Stimulated activated CD8-positive, alpha-beta memory T cell treated with anti-CD3 and anti-CD28 coated beads, Interleukin-4, amount 100 ng/mL, for 1 hour (primary cell): ENCODE data around the gene OR6M1.

Source experiments
- DNase-seq, 2 donors: peaks; one replicate each; pipeline ENCODE4 v3.0.0-alpha.2; 2020; ENCODE audit warnings: low read depth in 2 of 2, low spot score in 1 of 2

Gene OR6M1, protein sequence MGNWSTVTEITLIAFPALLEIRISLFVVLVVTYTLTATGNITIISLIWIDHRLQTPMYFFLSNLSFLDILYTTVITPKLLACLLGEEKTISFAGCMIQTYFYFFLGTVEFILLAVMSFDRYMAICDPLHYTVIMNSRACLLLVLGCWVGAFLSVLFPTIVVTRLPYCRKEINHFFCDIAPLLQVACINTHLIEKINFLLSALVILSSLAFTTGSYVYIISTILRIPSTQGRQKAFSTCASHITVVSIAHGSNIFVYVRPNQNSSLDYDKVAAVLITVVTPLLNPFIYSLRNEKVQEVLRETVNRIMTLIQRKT

DNA sequence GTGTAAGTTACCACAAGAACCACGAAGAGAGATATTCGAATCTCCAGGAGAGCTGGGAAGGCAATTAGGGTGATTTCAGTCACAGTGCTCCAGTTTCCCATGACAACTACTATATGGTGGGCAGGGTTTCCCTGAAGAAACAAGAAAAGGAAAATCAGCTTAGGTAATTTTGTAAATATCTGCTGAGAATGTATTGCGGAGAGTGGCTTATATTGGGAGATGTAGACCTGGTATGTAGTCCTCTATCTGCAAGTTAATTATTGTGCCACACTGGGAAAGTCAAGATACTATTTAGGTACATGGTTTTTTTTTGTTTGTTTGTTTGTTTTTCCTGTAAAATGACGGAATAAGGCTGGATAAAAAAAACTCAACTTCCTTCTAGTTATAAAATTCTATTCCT, at the start of gene OR6M1:
TSS of gene OR6M1 (minus strand) at position 101 of the 400 bp plus-strand sequence. CDS start at position 101, 0 bp downstream.
- DNase-seq = no peak

DNA sequence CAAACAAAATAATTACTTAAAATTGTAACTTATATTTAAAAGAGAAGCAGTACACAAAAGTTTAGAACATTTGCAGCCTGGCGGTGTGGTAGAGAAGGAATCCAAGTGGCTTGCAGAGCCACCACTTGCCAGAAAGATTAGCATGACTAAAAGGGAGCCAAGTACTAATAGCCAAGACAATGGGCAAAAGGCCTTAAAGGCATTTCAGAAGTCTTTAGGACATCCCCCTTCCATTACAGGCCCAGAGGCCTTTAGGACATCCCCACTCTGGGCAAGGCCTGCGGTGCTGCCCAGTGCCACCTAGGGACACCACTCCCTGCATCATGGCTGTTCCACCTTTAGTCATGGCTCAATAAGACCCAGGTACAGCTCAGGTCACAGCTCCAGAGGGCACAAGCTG, 46.9 kb upstream of the OR6M1 start:
- DNase-seq = no peak

DNA sequence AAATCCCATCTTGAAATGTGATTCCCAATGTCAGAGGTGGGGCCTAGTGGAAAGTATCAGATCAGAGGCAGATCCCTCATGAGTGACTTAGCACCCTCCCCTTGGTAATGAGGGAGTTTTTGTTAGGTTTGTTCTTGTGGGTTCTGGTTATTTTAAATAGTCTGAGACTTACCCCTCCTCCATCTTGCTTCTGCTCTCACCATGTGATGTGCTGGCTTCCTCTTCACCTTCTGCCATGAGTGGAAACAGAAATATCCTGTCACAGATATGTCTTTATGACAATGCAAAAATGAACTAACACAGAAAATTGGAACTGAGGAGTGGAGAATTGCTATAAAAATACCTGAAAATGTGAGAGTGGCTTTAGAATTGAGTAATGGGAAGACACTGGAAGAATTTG, 46.2 kb upstream of the OR6M1 start:
- DNase-seq = no peak

DNA sequence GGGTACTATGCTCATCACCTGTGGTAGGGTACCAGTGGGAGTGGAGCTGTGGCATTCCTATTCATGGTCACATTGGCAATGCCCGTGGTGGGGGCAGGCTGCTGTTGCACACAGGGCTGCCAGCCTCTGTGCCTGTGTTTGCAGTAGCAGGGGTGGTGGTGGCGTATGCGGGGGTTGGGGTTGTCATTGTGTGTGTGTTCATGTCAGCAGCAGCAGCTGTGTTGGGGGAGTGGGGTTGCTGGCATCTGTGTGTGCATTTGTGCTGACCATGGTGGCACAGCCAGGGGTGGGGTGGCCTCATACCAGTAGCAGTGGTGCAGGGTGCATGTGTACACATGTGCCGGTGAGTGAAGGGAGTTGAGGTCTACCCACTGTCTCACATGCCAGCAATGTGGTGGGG, 45.0 kb upstream of the OR6M1 start:
- DNase-seq = no peak

DNA sequence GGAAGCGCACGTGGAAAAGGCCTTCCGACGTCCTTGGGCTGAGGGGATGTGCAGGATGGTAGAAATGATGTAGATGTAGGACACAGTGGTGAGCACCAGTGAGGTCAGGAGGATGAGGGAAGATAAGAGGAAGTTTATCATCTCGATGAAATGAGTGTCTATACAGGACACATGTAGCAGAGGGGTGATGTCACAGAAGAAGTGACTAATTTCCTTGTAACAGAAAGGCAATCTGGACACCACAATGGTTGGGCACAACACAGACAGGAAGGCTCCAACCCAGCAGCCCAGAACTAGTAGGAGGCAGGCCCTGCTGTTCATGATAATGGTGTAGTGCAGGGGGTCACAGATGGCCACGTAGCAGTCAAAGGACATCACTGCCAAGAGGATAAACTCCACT, 35.0 kb upstream of the OR6M1 start:
- DNase-seq = no peak

DNA sequence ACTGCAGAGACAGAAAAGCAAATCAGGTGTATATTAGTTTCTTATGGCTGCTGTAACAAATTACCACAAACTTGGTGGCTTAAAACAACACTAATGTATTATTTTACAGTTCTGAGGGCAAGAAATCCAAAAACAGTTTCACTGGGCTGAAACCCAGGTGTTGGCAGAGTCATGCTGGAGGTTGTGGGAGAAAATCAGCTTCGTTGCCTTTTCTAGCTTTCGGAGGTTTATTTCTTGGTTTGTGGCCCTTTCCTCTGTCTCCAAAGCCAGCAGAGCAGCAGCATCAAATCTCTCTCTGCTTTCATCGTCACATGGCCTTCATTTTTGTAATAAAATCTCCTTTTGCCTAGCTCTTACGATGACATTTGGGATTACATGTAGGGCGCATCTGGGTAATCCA, 33.0 kb upstream of the OR6M1 start:
- no peak for DNase-seq

DNA sequence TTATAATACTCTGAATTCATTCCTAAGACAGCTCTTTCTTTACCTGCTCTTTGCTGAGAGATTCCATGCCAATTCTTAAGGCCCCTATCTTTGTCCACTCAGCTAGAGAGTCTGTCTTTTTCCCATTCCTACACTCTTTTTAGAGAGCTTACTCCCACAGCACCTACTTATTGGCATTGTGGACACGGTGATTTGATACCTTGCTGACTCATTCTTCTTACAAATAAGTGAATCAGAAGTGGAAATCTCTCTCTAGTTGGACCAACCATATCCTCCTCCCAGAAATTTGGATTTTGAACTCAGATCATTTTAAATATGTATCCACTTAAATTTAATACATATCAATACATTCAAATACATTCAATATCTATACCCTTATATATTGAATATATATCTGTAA, 32.5 kb upstream of the OR6M1 start:
- no peak for DNase-seq

DNA sequence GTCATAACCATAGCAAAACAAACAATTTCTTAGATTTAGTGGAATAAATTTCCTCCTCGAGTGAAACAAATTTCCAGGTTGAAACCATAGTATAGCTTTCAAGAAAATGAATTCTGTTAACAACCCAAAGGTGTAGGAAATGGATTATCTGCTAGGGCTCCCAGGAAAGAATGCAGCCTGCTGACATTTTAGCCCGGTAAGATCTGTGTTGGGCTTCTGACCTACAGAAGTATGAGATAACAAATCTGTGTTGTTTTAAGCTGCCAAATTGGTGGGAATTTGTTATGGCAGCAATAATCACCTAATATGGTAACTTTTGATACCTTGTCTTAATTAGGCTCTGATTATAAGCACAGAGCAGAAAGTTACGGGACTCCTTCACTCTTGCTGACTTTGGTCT, 32.0 kb upstream of the OR6M1 start:
- DNase-seq = no peak

DNA sequence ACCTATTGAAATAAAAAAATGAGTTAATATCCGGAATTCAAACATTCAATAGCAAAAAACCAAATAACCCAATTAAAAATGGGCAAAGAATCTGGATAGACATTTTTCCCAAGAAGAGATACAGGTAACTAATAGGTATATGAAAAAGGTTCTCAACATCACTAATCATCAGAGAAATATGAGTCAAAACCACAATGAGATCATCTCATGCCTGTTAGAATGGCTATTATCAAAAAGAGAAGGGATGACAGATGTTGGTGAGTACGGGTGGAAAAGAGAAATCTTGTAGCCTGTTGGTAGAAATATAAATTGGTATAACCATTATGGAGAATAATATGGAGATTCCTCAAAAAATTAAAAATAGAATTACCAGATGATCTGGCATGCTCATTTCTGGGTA, 26.9 kb upstream of the OR6M1 start:
- DNase-seq = no peak

DNA sequence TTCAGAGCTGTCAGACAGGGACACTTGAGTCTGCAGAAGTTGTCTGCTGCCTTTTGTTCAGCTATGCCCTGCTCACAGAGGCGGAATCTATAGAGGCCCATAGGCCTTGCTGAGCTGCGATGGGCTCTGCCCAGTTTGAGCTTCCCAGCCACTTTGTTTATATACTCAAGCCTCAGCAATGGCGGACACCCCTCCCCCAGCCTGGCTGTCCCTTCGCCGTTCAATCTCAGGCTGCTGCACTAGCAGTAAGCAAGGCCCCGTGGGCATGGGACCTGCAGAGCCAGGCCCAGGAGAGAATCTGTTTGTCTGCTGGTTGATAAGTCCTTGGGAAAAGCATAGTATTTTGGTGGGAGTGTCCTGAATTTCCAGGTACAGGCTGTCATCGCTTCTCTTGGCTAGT, 23.6 kb upstream of the OR6M1 start:
- DNase-seq = no peak

DNA sequence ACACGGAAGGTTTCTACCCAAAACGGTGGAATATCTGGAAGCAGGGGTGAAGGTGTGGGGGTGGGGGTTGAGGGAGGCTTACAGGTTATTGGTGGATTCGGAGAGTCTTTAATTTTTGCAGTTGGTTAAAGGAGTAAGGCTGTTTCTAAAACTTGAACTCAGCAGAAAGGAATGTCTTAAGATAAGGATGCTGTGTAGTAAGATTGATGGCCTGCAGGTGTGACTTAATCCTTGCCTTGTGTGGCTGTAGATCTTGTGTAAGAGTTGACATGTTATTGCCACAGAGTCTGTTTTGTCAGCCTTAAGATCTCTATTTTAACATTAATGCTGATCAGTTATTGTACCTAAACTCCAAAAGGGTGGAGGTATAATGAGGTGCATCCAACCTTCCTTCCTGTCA, 16.4 kb upstream of the OR6M1 start:
- DNase-seq = no peak

DNA sequence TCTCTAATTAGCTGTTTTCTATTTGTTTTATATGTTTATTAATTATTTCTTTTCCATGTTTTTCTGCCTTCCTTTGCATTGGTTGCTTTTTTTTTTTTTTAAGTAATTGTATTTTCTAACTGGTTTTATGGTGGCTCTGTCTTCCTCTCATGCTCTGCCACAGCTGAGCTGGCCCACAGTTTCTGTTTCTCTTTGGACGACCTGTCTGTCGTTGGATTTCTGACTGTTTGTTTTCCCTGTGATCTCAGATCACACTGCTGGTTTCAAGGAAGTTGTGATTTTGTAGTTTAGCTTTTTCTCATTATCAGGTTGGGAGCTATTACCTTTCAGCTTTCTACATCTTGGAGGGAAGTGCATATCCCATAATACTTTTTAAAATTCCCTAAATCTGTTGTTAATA, 15.9 kb upstream of the OR6M1 start:
- no peak for DNase-seq

DNA sequence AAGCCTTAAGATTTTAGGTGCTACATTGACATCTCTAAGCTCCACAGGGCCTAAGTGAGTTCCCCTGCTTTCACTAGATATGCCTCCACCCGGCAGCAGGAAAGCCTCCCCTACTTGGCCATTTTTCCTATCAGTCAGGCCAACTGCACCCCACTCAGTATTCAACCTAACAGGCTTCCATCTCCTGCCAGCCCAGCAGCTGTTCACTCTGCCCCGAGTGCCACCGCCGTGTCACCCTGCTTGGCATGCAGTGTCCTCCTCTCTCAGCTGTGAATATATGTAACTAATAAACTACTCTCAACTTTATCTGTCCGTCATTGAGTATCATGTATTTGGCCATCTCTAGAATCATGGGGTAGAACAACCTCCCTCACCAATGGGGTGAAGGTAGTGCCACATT, 9.0 kb upstream of the OR6M1 start:
- DNase-seq = no peak

DNA sequence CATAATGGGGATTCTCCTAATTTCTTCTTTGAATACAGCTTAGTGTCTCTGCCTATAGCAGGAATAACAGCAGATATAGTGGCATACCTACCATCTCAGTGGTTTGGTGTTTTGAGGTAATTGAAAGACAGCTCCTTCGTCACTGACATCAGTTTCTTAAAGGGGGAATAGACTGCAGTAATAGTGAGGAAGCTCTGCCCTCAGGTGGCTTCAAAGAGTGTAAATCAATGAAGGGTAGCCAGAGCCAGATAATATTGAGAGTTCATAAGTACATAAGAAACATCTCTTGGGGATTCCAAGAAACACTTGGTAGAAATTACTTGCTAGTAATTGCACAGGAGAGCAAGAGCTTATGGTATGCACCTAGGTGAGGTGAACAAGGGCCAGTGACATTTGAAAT, 4.4 kb downstream of the OR6M1 start:
- no peak for DNase-seq

DNA sequence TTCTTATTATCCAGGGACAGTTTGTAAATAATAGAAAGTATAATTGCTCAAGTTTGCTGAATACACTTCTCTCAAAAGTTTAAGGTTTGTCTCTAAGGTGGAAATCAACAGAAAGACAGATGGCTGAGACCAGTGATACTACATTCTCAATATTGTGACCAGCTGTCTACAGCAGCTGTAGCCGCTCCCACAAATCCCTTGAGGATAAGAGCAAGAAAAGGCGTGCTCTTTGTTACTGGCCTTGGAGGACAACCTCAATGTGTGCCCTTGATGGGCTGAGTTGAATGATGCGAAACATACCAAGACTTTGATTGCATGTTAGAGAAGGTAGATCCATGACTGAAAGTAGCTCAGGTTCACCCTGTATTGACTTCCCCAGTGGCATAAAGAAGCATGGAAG, 6.1 kb downstream of the OR6M1 start:
- DNase-seq = no peak

DNA sequence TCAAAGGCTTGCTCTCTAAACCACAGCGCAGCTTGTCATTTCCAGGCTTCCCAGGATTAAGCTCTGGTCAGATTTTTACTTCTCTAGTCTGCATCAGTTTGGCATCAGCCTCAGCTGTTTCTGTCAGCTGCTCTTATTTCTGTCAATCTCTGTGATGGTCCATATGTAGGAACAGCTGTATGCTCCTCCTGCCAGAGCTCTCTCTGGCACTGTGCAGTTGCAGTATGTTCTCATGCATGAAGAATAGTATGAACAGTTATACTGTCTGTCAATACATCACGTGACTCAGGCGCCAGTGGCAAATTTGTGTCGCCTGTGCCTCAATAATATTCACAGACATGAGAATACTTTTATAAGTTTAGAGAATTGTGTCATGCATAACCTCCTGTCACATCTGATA, 6.7 kb downstream of the OR6M1 start:
- DNase-seq = no peak

DNA sequence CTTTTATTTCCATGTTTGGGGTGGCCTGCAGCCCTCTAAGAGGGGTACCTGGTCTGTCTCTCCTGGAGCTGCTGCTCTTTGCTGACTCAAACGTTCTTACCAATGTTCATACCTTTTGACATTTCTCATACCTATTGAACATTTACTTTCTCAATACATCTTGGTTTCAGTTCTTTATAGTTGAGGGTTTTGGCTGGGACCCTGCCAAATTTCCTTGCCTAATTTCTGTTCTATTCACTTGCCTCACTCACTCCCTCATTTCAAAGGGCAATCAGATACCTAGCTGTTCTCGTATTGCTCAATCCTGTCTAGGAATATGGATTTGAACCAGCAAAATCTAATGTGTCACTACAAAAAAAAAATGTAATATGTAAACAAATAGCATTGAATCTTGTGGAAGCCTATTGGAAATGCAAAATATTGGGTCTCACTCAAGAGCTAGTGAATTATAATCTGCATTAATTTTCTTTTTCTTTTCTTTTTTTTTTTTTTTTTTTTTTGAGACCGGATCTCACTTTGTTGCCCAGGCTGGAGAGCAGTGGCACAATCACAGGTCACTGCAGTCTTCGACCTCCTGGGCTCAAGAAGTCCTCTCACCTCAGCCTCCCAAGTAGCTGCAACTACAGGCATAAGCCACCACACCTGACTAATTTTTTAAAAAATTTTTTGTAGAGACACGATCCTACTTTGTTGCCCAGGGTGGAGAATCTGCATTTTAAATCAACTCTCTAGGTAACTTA, 7.5 kb downstream of the OR6M1 start:
- DNase-seq = no peak

DNA sequence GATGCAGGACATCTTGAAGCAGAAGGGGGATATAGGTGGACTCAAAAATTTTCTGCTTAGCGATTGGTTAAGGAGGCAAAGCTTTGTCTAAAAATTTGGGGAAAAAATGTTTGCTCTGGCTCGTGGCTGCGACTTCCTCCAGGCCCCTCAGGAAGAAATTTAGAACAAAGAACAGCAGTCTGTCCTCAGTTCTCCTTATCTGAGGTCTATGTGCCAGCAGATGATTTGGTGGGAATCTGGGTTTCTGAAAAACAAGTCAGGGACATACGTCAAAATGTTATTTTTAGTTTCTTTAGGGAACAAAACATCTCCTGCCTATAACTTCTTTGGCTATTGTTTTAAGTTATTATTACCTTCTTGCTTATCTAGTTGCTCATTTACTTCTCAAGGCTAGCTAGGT, 8.1 kb downstream of the OR6M1 start:
- no peak for DNase-seq

DNA sequence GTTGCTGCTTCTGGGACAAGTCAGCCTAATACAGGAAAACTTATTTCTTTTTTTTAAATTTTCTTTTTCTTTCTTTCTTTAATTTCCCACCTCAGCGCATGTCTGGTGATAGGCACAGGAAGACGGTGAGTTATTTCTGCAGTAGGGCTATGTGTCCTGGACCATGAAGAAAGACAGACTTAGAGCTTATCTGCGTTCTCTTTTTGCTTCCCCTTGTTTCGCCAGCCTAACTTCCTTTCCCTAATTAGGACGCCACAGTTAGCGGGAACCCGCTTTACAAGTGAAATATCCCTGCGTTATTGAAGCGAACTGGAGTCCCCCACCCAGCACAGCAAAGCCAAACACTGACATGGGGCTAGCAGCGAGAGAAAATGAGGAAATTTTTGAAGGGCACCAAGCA, 8.6 kb downstream of the OR6M1 start:
- DNase-seq = no peak

DNA sequence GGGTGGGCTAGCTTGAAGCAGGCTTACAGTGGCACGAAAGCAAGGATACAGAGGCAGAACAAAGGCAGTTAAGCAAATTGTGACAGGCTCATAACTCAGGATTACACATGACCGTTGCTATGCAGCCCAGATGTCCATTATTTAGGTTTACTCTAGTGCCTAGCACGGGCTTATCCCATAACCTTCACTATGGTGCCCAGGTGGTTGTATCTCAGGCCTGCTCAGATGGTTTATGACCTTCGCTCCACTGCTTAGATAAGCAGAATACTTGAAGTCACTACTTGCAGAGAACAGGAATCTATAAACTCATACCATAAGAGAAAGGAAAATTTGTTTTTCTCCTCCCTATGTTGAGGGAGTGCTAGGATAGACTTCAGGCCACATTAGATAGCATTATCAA, 9.0 kb downstream of the OR6M1 start:
- no peak for DNase-seq

DNA sequence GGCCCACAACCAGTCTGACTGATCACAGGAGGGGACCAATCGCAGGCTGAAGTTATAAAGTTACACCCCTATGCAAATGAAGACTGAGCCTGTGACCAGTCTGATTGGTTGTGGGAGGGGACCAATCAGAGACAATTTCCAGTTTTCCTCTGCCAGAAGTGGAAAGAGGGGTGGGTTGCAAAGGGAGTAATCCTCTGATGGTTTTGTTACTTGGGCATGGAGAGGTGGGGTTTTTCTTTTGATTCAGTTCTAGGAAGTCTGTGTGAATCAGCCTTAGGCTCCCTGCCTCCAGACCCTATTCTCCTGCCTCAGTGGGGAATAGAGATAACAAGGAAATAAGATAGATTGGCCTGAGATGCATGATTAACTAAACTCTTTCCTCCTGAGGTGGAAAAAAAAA, 9.9 kb downstream of the OR6M1 start:
- DNase-seq = no peak

DNA sequence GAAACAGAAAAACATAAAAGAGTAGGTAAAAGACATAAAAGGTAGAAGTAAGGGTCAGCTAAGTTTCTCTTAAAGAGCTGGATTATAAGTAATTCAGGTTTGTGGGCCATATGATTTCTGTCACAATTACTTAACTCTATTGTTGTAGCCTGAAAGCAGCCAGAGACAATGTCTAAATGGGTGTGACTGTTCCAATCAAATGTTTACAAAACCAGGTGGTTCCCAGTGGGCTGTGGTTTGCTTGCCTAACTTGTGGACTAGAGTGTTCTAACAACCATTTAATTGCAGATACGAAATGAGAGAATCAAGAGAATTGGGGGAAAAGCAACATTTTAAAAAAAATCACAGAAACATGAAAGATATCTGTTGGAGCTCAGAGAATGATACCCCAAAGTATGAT, 22.6 kb downstream of the OR6M1 start:
- no peak for DNase-seq

DNA sequence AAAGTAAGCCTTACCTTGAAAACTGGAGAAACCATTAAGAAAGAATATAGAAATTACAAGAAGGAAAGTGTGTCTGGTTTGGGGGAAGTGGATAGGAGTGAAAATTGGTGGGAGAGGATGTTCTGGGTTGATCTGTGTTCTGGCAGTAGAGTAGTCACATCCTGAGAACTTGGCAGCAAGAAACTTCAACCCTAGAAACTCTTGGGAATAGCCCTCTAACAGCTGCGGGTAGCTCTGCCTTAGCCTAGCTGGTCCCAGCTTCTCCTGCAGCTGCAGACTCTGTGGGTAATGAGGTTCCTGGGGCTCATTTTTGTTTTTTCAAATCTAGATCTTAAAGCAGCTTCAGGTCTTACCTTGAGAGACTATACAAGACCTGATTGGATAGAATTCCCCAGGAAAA, 27.6 kb downstream of the OR6M1 start:
- DNase-seq = no peak
